ENCODE measurements around the gene PADI1. TPM values are rescaled to one million over a fixed set of nuclear protein-coding genes. Genes with fewer than 3 reads are reported as not detected.

Gene PADI1
- total and polyA plus RNA-seq, 2 experiments from 2014 or later, result not detected

DNA sequence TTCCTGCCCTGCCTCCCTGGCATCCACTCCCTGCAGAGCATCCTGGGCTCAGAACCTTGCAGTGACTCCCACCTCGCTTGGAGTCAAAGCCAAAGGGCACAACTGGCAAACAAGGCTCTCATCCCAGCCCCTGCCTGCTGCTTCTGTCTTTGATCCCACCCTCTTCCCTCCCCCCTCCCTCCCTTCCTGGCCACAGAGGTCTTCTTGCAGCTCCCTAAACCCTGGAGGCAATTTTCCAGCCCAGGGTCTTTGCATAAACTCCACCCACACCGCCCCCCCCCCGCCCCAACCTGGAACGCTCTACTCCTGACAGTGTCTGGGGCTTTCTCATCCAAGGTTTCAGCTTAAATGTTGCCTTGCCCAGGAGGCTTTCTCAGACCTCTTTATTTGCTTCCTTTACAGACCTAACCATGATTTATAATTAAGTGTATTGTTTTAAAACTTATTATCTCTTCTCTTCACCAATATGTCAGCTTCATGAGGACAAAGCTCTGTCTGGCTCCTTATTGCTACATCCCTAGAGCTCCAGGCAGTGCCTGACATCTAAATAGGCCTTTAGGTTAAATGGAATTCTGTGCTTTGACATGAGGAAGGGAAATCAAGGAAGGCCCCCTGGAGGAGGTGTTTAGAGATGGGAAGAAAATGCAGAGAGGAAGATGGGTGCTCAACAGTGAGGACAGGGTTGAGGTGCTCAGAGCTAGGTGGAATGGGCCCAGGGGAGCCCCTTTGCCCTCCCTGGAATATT lies 37.7 kb upstream of the PADI1 start:
- Histone ChIP-seq H3K79me2 (no peaks in the 10 kb centered on the region), H3K27me3 (no peaks in the 10 kb centered on the region), H3K27ac (no peak overlapping the region), H2AFZ (no peak overlapping the region), H3K4me3 (no peak overlapping the region), H3K9me2 (replicated peaks; ENCODE audit: insufficient read depth) (no peaks in the 10 kb centered on the region), H3K4me1 (ENCODE audit: insufficient read depth) (no peaks in the 10 kb centered on the region), H3K4me2 (no peak overlapping the region), H3K9me3 (ENCODE audit: low read depth) (no peaks in the 10 kb centered on the region), H3K36me3 (replicated peaks; ENCODE audit: insufficient read depth, low read depth) (no peaks in the 10 kb centered on the region), H4K20me1 (ENCODE audit: insufficient read depth, poor library complexity, severe bottlenecking) (no peaks in the 10 kb centered on the region)
- no peak for DNase-seq (ENCODE audit: low spot score)
- TF ChIP-seq EZH2phosphoT487 (IDR thresholded peaks at IDR 0.05; ENCODE audit: low read depth, severe bottlenecking, unreplicated experiment) (no peak), EZH2 (IDR thresholded peaks at IDR 0.05; ENCODE audit: borderline replicate concordance) (no peak)
- TF ChIP-seq, protein P1, sequence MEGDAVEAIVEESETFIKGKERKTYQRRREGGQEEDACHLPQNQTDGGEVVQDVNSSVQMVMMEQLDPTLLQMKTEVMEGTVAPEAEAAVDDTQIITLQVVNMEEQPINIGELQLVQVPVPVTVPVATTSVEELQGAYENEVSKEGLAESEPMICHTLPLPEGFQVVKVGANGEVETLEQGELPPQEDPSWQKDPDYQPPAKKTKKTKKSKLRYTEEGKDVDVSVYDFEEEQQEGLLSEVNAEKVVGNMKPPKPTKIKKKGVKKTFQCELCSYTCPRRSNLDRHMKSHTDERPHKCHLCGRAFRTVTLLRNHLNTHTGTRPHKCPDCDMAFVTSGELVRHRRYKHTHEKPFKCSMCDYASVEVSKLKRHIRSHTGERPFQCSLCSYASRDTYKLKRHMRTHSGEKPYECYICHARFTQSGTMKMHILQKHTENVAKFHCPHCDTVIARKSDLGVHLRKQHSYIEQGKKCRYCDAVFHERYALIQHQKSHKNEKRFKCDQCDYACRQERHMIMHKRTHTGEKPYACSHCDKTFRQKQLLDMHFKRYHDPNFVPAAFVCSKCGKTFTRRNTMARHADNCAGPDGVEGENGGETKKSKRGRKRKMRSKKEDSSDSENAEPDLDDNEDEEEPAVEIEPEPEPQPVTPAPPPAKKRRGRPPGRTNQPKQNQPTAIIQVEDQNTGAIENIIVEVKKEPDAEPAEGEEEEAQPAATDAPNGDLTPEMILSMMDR (IDR thresholded peaks at IDR 0.05; ENCODE audit: poor library complexity), result no peak
- 13% methylated on average over 4 of the region's 4 CpGs for WGBS (ENCODE audit: low lambda C conversion rate, missing lambda C conversion rate)

DNA sequence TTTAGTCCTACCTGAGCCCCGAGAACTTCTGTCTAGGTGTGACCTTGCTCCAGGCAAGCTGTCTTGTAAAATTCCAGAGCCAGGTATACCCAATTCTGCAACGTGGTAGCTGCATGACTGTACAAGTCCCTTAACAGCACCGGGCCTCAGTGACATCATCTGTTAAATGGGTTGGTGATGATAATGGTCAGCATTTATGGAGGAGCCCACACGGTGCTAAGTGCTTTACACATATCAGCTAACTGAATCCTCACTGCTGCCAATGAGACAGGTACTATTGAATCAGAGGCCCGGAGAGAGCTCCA lies 37.2 kb upstream of the PADI1 start:
- Histone ChIP-seq H3K9me2 (replicated peaks; ENCODE audit: insufficient read depth) (no peaks in the 10 kb centered on the region), H3K79me2 (no peaks in the 10 kb centered on the region), H3K27ac (no peak overlapping the region), H4K20me1 (ENCODE audit: insufficient read depth, poor library complexity, severe bottlenecking) (no peaks in the 10 kb centered on the region), H3K27me3 (no peaks in the 10 kb centered on the region), H2AFZ (no peak overlapping the region), H3K9me3 (ENCODE audit: low read depth) (no peaks in the 10 kb centered on the region), H3K36me3 (replicated peaks; ENCODE audit: insufficient read depth, low read depth) (no peaks in the 10 kb centered on the region), H3K4me2 (no peak overlapping the region), H3K4me3 (no peak overlapping the region), H3K4me1 (ENCODE audit: insufficient read depth) (no peaks in the 10 kb centered on the region)
- 81% methylated on average over 5 of the region's 5 CpGs for WGBS (ENCODE audit: low lambda C conversion rate, missing lambda C conversion rate)
- TF ChIP-seq, protein P1 (IDR thresholded peaks at IDR 0.05; ENCODE audit: poor library complexity), result no peak
- TF ChIP-seq EZH2 (IDR thresholded peaks at IDR 0.05; ENCODE audit: borderline replicate concordance) (no peak), EZH2phosphoT487 (IDR thresholded peaks at IDR 0.05; ENCODE audit: low read depth, severe bottlenecking, unreplicated experiment) (no peak)
- no peak for DNase-seq (ENCODE audit: low spot score)

DNA sequence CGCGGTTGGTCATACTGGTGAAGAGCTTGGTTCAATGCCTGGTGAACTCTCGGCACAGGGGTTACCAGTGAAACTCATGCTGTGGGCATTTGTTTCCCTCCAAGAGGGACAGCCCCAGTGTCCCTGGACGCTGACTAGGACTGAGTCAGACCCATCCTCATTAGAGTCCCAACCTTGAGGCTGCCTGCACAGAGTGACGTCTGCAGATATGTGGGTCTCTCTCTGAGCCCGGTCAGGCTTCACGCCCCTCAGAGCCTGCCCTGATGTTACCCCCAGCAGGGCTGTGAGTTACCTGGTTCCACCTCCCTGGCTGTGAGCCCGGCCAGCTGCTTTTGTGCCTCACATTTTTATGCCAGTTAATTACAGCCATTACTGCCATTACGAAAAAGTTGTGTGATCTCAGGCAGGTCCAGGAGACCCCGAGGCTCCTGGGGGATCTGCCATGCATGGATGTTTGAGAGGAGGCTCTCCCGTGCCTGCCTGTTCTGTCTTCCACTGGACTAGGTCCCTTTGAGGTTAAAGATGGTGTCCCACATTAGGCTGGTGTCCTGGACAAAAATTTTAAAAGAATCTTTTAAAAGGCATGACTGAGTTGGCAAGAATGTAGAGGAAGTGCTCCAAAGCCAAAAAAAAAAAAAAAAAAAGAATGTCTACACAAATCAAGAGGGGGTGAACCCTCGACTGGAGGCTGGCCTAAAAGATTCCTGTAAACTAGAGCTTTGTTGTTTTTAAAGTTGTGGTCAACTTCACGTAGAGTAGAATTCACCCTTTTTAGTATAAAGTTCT lies 36.6 kb upstream of the PADI1 start:
- Histone ChIP-seq H3K4me3 (no peak overlapping the region), H3K9me3 (ENCODE audit: low read depth) (no peaks in the 10 kb centered on the region), H3K9me2 (replicated peaks; ENCODE audit: insufficient read depth) (no peaks in the 10 kb centered on the region), H3K79me2 (no peaks in the 10 kb centered on the region), H4K20me1 (ENCODE audit: insufficient read depth, poor library complexity, severe bottlenecking) (no peaks in the 10 kb centered on the region), H3K27ac (no peak overlapping the region), H3K4me1 (ENCODE audit: insufficient read depth) (no peaks in the 10 kb centered on the region), H3K27me3 (no peaks in the 10 kb centered on the region), H3K4me2 (no peak overlapping the region), H2AFZ (no peak overlapping the region), H3K36me3 (replicated peaks; ENCODE audit: insufficient read depth, low read depth) (no peaks in the 10 kb centered on the region)
- TF ChIP-seq, protein P1 (IDR thresholded peaks at IDR 0.05; ENCODE audit: poor library complexity), result no peak
- no peak for TF ChIP-seq EZH2phosphoT487 (IDR thresholded peaks at IDR 0.05; ENCODE audit: low read depth, severe bottlenecking, unreplicated experiment)
- no peak for DNase-seq (ENCODE audit: low spot score)
- 70% methylated on average over 13 of the region's 13 CpGs for WGBS (ENCODE audit: low lambda C conversion rate, missing lambda C conversion rate)
